HG02970 (cell line): ENCODE measurements around the gene NUDT15.
A peak's percentile ranks its signal among the peaks of the same experiment; 100 is the strongest.

Experiments used
- ATAC-seq: cut with Tn5 transposase; IDR thresholded peaks from one replicate; pipeline ENCODE4 v1.9.1; 2021; ENCODE audit warnings: mild to moderate bottlenecking, moderate library complexity, moderate number of reproducible peaks; ENCODE audit not compliant: unreplicated experiment, low FRiP score

NUDT15 gene

GRCh38 chr13:48094781-48095502 is 57.4 kb downstream of the NUDT15 start, which contains the start of gene MED4:
Gene MED4, minus strand, starts transcription at chr13:48095104. Its CDS starts 26 bp downstream, at chr13:48095078.
- ATAC-seq = peak; percentile 88

- no peak for ATAC-seq
These were observed 59.1 kb downstream of the NUDT15 start for GRCh38 chr13:48096670-48097069.
